Sigmoid colon (tissue), 4 donors: ENCODE data around the gene SF3B2.

ENCODE experiments used
- CTCF ChIP-seq, 4 experiments: fragments of 450-650 bp in 3 of 4; fragments of 200-600 bp in 1 of 4; IDR thresholded peaks; one replicate each; pipeline ENCODE4 v1.5.1; 2016 to 2019; ENCODE audit warnings: antibody characterized with exemption in 4 of 4, mild to moderate bottlenecking in 3 of 4, moderate library complexity in 2 of 4
- EP300 ChIP-seq, 4 donors: sonication (generic); formaldehyde crosslinking; IDR thresholded peaks; one replicate each; pipeline ENCODE4 v1.6.1; 2017; ENCODE audit warnings: antibody characterized with exemption in 4 of 4
- POLR2A ChIP-seq, 2 donors: fragments of 450-650 bp; IDR thresholded peaks; one replicate each; pipeline ENCODE4 v1.6.1; 2016; ENCODE audit warnings: antibody characterized with exemption in 2 of 2, mild to moderate bottlenecking in 2 of 2, moderate library complexity in 2 of 2
- POLR2AphosphoS5 ChIP-seq, 4 donors: sonication (generic); formaldehyde crosslinking; IDR thresholded peaks; one replicate each; pipeline ENCODE4 v1.6.1; 2017; ENCODE audit warnings: antibody characterized with exemption in 4 of 4

- TF ChIP-seq CTCF (IDR thresholded peaks at IDR 0.05) (no peak), POLR2AphosphoS5 (IDR thresholded peaks at IDR 0.05) (no peak), POLR2A (IDR thresholded peaks at IDR 0.05) (no peak), EP300 (IDR thresholded peaks at IDR 0.05) (no peak)
Observed at GRCh38 chr11:66032957-66033735, 19.0 kb upstream of the SF3B2 start.
